Sigmoid colon (tissue), 7 donors: ENCODE results near the gene TMSB10. TPM values are rescaled to one million over a fixed set of nuclear protein-coding genes. Genes with fewer than 3 reads are reported as not detected.

Experiments used
- DNase-seq: peaks from one replicate; pipeline ENCODE4 v3.0.0-alpha.2; 2019
- H3K27ac ChIP-seq, 4 donors: fragments of 200-600 bp; sonication (generic); one replicate each; pipeline ENCODE4 v1.5.1; 2016 to 2019; ENCODE audit warnings: mild to moderate bottlenecking in 1 of 4
- H3K27me3 ChIP-seq, 3 donors: fragments of 200-600 bp; sonication (generic); one replicate each; pipeline ENCODE4 v1.5.1; 2019; ENCODE audit warnings: mild to moderate bottlenecking in 1 of 3
- H3K36me3 ChIP-seq, 4 donors: fragments of 200-600 bp; sonication (generic); one replicate each; pipeline ENCODE4 v1.5.1; 2016 to 2019
- H3K4me1 ChIP-seq, 4 donors: fragments of 200-600 bp; sonication (generic); one replicate each; pipeline ENCODE4 v1.5.1; 2017 to 2019
- H3K4me3 ChIP-seq, 4 donors: fragments of 200-600 bp; sonication (generic); one replicate each; pipeline ENCODE4 v1.5.1; 2017 to 2019; ENCODE audit warnings: mild to moderate bottlenecking in 2 of 4, moderate library complexity in 1 of 4
- H3K9me3 ChIP-seq, 4 donors: fragments of 200-600 bp in 3 of 4; sonication (generic) in 3 of 4; one replicate each; pipeline versions ENCODE4 v1.5.1 to v1.6.1; 2013 to 2019
- EP300 ChIP-seq, 4 donors: sonication (generic); formaldehyde crosslinking; IDR thresholded peaks; one replicate each; pipeline ENCODE4 v1.6.1; 2017; ENCODE audit warnings: antibody characterized with exemption in 4 of 4
- POLR2A ChIP-seq, 2 donors: fragments of 450-650 bp; IDR thresholded peaks; one replicate each; pipeline ENCODE4 v1.6.1; 2016; ENCODE audit warnings: antibody characterized with exemption in 2 of 2, mild to moderate bottlenecking in 2 of 2, moderate library complexity in 2 of 2
- POLR2AphosphoS5 ChIP-seq, 4 donors: sonication (generic); formaldehyde crosslinking; IDR thresholded peaks; one replicate each; pipeline ENCODE4 v1.6.1; 2017; ENCODE audit warnings: antibody characterized with exemption in 4 of 4
- WGBS, 2 donors: extraction: QIAGEN DNeasy Blood & Tissue Kit; methylation state at CpG; one replicate each; pipeline ENCODE4 v1.1.7; 2013; 5-methylcytosine and 5-hydroxymethylcytosine counted together
- intact Hi-C: fragments of 100-400 bp; cut with DNase I; formaldehyde crosslinking; loops from one replicate; pipeline ENCODE4 v1.15.1; 2023
- polyA plus RNA-seq, 3 donors: library from polyadenylated mRNA; stranded (reverse); fragments of 200-250 nt; gene quantifications; one replicate each; pipeline ENCODE4 v1.2.3, GENCODE V29; 2013
- total RNA-seq, 4 donors: library from RNA; depleted of rRNA; stranded (reverse); fragments of >200 nt; gene quantifications; one replicate each; pipeline ENCODE4 v1.1.0, GENCODE V29; 2016
- TF ChIP-seq, protein P1 (sequence below), 4 experiments: fragments of 450-650 bp in 3 of 4; fragments of 200-600 bp in 1 of 4; IDR thresholded peaks; one replicate each; pipeline ENCODE4 v1.5.1; 2016 to 2019; ENCODE audit warnings: antibody characterized with exemption in 4 of 4, mild to moderate bottlenecking in 3 of 4, moderate library complexity in 2 of 4
- donor health status: healthy with polysubstance abuse.
- donor health status: Bipolar disorder and iron deficiency.
- donor health status: healthy.

Gene TMSB10
- total RNA-seq = 1,000 to 10,000 TPM; 1,887 to 2,459 (median 2,033) TPM
- 1,000 to 10,000 TPM; 3,723 to 4,314 (median 4,173) TPM for polyA plus RNA-seq

DNA sequence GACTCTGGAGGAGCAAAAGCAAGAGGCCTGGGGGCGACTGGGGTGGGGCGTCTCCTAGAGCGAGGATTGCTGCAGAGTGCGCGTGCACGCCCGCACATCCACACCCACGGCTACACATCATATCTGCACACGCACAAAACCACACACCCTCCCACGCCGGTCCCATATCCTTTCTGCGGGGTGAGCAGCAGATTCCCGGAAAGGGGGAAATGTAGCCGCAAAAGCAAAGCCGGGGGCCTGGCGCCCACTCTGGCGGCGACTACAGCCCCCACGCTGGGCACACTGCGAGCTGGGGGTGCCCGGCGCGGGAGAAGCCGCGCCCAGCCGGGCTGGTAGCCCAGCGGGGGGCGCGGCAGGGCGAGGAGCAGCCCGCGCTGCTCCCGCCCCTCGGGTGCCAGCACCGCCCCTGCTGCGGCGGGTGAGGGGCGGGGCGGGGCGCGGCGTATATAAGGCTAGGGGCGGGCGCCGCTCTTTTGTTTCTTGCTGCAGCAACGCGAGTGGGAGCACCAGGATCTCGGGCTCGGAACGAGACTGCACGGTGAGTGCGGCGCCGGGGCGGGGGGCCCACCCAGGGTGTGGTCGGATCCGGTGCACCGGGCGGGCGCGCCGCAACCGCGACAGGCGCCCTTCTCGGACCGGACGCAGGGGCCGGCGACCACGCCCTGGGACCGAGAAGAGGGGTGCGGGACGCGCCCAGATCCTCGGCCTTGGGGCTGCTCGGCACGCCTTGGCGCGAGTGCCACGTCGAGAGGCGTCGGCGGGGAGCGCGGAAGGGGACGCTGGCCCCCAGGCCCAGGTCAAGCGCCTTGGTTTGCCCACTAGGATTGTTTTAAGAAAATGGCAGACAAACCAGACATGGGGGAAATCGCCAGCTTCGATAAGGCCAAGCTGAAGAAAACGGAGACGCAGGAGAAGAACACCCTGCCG lies at the start of gene TMSB10:
TSS of gene TMSB10 (plus strand) at position 476 of the 927 bp plus-strand sequence.
- Histone ChIP-seq H3K4me1 (peaks cover 0 to 19% (median 10%) of the 10 kb centered on the region in 4 donors), H3K36me3 (no peaks in the 10 kb centered on the region), H3K27me3 (no peaks in the 10 kb centered on the region), H3K27ac (peak within 1 kb of the TSS; percentile 84 to 98 (median 94)), H3K9me3 (no peaks in the 10 kb centered on the region), H3K4me3 (peak within 1 kb of the TSS; percentile 77 to 99 (median 98))
- intact Hi-C loops = loop anchor here (1.0 to 10.0 kb wide), 3 partner anchors 21 to 391 kb away; partner anchors contain the start of gene DNAH6
- peak; percentile 94 for DNase-seq
- TF ChIP-seq EP300 (IDR thresholded peaks at IDR 0.05) (no peak), POLR2AphosphoS5 (IDR thresholded peaks at IDR 0.05) (peak; percentile 94 to 99 (median 99)), POLR2A (IDR thresholded peaks at IDR 0.05) (peak; percentile 77 to 83)
- TF ChIP-seq, protein P1, sequence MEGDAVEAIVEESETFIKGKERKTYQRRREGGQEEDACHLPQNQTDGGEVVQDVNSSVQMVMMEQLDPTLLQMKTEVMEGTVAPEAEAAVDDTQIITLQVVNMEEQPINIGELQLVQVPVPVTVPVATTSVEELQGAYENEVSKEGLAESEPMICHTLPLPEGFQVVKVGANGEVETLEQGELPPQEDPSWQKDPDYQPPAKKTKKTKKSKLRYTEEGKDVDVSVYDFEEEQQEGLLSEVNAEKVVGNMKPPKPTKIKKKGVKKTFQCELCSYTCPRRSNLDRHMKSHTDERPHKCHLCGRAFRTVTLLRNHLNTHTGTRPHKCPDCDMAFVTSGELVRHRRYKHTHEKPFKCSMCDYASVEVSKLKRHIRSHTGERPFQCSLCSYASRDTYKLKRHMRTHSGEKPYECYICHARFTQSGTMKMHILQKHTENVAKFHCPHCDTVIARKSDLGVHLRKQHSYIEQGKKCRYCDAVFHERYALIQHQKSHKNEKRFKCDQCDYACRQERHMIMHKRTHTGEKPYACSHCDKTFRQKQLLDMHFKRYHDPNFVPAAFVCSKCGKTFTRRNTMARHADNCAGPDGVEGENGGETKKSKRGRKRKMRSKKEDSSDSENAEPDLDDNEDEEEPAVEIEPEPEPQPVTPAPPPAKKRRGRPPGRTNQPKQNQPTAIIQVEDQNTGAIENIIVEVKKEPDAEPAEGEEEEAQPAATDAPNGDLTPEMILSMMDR (IDR thresholded peaks at IDR 0.05) = no peak
- WGBS, 2 donors = 0 to 1% methylated on average over 94 of the region's 94 CpGs

DNA sequence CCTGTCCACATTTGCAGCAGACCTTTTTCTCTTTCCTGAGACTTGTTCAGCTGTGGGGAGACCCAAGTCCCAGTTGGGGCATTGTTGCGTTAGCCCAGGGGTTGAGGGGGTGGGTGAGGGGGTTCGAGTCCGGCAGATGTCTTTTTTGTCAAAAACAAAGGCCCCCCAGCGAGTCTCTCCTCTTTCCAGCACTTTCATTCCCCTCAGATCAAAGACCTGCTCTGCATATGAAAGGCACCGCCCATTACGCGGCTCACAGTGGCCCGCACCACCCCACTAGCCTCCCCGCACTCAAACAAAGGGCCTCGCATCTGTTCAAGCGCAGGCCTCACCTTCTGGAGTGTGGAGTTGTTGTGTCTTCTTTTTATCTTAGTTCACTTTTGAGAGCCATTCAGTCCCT lies 49.7 kb upstream of the TMSB10 start:
- no peak for DNase-seq
- H3K4me1 ChIP-seq = no peaks in the 10 kb centered on the region
- no peaks in the 10 kb centered on the region for H3K27me3 ChIP-seq
- H3K4me3 ChIP-seq = no peak overlapping the region
- 68 to 79% methylated on average over 11 of the region's 11 CpGs for WGBS, 2 donors
- TF ChIP-seq EP300 (IDR thresholded peaks at IDR 0.05) (no peak), POLR2AphosphoS5 (IDR thresholded peaks at IDR 0.05) (no peak), POLR2A (IDR thresholded peaks at IDR 0.05) (no peak)
- TF ChIP-seq, protein P1 (IDR thresholded peaks at IDR 0.05) = no peak
- H3K36me3 ChIP-seq = no peaks in the 10 kb centered on the region
- H3K9me3 ChIP-seq = no peaks in the 10 kb centered on the region
- intact Hi-C loops = no loop called here
- H3K27ac ChIP-seq = no peak overlapping the region

DNA sequence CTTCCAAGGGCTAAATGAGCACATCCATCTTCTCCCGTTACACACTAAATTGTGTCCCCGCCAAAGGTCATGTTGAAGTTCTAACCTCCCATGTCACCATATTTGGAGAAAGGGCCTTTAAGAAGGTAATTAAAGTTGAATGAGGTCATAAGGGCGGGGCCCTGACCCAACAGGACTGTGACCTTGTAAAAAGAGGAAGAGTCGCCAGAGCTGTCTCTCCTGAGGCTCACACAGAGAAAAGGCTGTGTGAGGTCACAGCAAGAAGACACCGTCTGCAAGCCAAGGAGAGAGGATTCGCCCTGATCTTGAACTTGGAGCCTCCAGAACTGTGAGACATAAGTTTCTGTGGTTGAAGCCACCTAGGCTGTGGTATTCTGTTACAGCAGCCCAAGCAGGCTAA lies 48.7 kb upstream of the TMSB10 start:
- no peak for DNase-seq
- H3K27me3 ChIP-seq = no peaks in the 10 kb centered on the region
- no peak overlapping the region for H3K4me3 ChIP-seq
- H3K9me3 ChIP-seq = no peaks in the 10 kb centered on the region
- TF ChIP-seq EP300 (IDR thresholded peaks at IDR 0.05) (no peak), POLR2A (IDR thresholded peaks at IDR 0.05) (no peak), POLR2AphosphoS5 (IDR thresholded peaks at IDR 0.05) (no peak)
- TF ChIP-seq, protein P1 (IDR thresholded peaks at IDR 0.05) = no peak
- H3K4me1 ChIP-seq = no peaks in the 10 kb centered on the region
- intact Hi-C loops = no loop called here
- 65 to 70% methylated on average over 6 of the region's 6 CpGs for WGBS, 2 donors
- H3K36me3 ChIP-seq = no peaks in the 10 kb centered on the region
- no peak overlapping the region for H3K27ac ChIP-seq

DNA sequence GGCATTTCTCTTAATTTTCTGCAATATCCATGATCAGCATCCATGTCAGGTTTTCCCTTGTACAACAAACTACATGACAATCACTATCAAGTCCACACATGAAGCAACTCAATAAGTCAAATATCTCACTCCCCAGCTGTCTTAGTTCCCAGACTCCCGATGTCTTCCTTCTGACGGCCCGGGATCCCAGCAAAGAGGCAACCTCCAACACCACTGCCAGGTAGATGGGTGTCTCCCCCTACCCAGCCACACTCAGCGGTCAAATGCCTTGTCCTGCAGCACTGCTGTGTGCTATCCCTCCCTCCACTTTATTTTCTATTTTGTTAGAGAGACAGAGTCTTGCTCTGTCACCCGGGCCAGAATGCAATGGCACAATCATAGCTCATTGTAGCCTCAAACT lies 47.9 kb upstream of the TMSB10 start:
- no peaks in the 10 kb centered on the region for H3K27me3 ChIP-seq
- H3K27ac ChIP-seq = no peak overlapping the region
- no peak for TF ChIP-seq POLR2AphosphoS5 (IDR thresholded peaks at IDR 0.05)
- no peak for TF ChIP-seq POLR2A (IDR thresholded peaks at IDR 0.05)
- TF ChIP-seq EP300 (IDR thresholded peaks at IDR 0.05) = no peak
- TF ChIP-seq, protein P1 (IDR thresholded peaks at IDR 0.05) = no peak
- H3K36me3 ChIP-seq = no peaks in the 10 kb centered on the region
- no peaks in the 10 kb centered on the region for H3K4me1 ChIP-seq
- H3K9me3 ChIP-seq = no peaks in the 10 kb centered on the region
- 94 to 96% methylated on average over 5 of the region's 5 CpGs for WGBS, 2 donors
- intact Hi-C loops = no loop called here
- DNase-seq = no peak
- no peak overlapping the region for H3K4me3 ChIP-seq
